ENCODE data around the gene COL6A1. TPM values are rescaled to one million over a fixed set of nuclear protein-coding genes. Genes with fewer than 3 reads are reported as not detected.
A peak's percentile ranks its signal among the peaks of the same experiment; 100 is the strongest.
"Not testable (repeated sequence)": the region's sequence is repeated elsewhere in the genome, so short reads cannot be mapped to it uniquely, and the experiment has no call there.

COL6A1 gene
- total RNA-seq, 4 donors from 2014 or later, result 94.9 to 265 (median 133) TPM

- DNase-seq (ENCODE audit: low spot score in 2 of 2), result no peak
- WGBS, 2 donors, result 50 to 59% methylated on average over 11 of the region's 11 CpGs
- intact Hi-C loops (cut with DNase I; ENCODE audit: low total_unique reads), result no loop called here
- H3K4me3 ChIP-seq (ENCODE audit: low read depth, poor library complexity, severe bottlenecking), result no peak overlapping the region
- no peak for TF ChIP-seq POLR2A (IDR thresholded peaks at IDR 0.05)
- no peak for TF ChIP-seq CTCF (IDR thresholded peaks at IDR 0.05)
Measured at GRCh38 chr21:45959779-45960390, 21.7 kb upstream of the COL6A1 start.

- H3K4me3 ChIP-seq (ENCODE audit: low read depth, poor library complexity, severe bottlenecking); intact Hi-C loops (cut with DNase I; ENCODE audit: low total_unique reads): not testable (repeated sequence)
- DNase-seq (ENCODE audit: low spot score in 2 of 2), result peak in 1 of 2 donors; percentile 46
- 65 to 76% methylated on average over 2 of the region's 2 CpGs for WGBS, 2 donors
Measured at GRCh38 chr21:45961408-45961807, 20.2 kb upstream of the COL6A1 start.

- intact Hi-C loops (cut with DNase I; ENCODE audit: low total_unique reads), result no loop called here
- WGBS, 2 donors, result 81 to 85% methylated on average over 4 of the region's 4 CpGs
- peak in 1 of 2 donors; percentile 71 for DNase-seq (ENCODE audit: low spot score in 2 of 2)
- no peak overlapping the region for H3K4me3 ChIP-seq (ENCODE audit: low read depth, poor library complexity, severe bottlenecking)
- TF ChIP-seq CTCF (IDR thresholded peaks at IDR 0.05) (no peak), POLR2A (IDR thresholded peaks at IDR 0.05) (no peak)
Measured at GRCh38 chr21:45962531-45963231, 18.9 kb upstream of the COL6A1 start.

GRCh38 chr21:45963232-45963570 lies 18.4 kb upstream of the COL6A1 start:
- peak in 1 of 2 donors; percentile 37 for DNase-seq (ENCODE audit: low spot score in 2 of 2)
- intact Hi-C loops (cut with DNase I; ENCODE audit: low total_unique reads), result no loop called here
- no peak overlapping the region for H3K4me3 ChIP-seq (ENCODE audit: low read depth, poor library complexity, severe bottlenecking)
- WGBS, 2 donors, result 48 to 64% methylated on average over 3 of the region's 3 CpGs
- TF ChIP-seq CTCF (IDR thresholded peaks at IDR 0.05), result no peak
- TF ChIP-seq POLR2A (IDR thresholded peaks at IDR 0.05), result no peak

GRCh38 chr21:45964649-45965048 lies 16.9 kb upstream of the COL6A1 start:
- no peak overlapping the region for H3K4me3 ChIP-seq (ENCODE audit: low read depth, poor library complexity, severe bottlenecking)
- WGBS, 2 donors, result 30 to 35% methylated on average over 1 of the region's 1 CpG
- peak in 1 of 2 donors; percentile 28 for DNase-seq (ENCODE audit: low spot score in 2 of 2)
- no peak for TF ChIP-seq POLR2A (IDR thresholded peaks at IDR 0.05)
- intact Hi-C loops (cut with DNase I; ENCODE audit: low total_unique reads), result no loop called here

GRCh38 chr21:45965084-45965809 lies 16.3 kb upstream of the COL6A1 start:
- DNase-seq (ENCODE audit: low spot score in 2 of 2), result peak in 1 of 2 donors; percentile 50
- 90 to 92% methylated on average over 4 of the region's 4 CpGs for WGBS, 2 donors
- intact Hi-C loops (cut with DNase I; ENCODE audit: low total_unique reads), result no loop called here
- TF ChIP-seq CTCF (IDR thresholded peaks at IDR 0.05) (no peak), POLR2A (IDR thresholded peaks at IDR 0.05) (no peak)
- no peak overlapping the region for H3K4me3 ChIP-seq (ENCODE audit: low read depth, poor library complexity, severe bottlenecking)
